PC-3 (cell line): ENCODE results near the gene GNG11.

Source experiments
- CTCF ChIP-seq: fragments of 300-600 bp; sonication (generic); conservative IDR thresholded peaks from 2 replicates; pipeline ENCODE4 v1.5.1; 2017; ENCODE audit warnings: antibody characterized with exemption, low read depth, mild to moderate bottlenecking, low read length
- EZH2 ChIP-seq: fragments of 300-600 bp; sonication (generic); IDR thresholded peaks from one replicate; pipeline ENCODE4 v1.6.1; 2017; ENCODE audit warnings: antibody characterized with exemption, mild to moderate bottlenecking, low read length; ENCODE audit not compliant: unreplicated experiment
- EZH2phosphoT487 ChIP-seq: fragments of 300-600 bp; sonication (generic); IDR thresholded peaks from 2 replicates; pipeline ENCODE4 v1.6.1; 2018; ENCODE audit warnings: mild to moderate bottlenecking, antibody characterized with exemption, low read length, borderline replicate concordance

DNA sequence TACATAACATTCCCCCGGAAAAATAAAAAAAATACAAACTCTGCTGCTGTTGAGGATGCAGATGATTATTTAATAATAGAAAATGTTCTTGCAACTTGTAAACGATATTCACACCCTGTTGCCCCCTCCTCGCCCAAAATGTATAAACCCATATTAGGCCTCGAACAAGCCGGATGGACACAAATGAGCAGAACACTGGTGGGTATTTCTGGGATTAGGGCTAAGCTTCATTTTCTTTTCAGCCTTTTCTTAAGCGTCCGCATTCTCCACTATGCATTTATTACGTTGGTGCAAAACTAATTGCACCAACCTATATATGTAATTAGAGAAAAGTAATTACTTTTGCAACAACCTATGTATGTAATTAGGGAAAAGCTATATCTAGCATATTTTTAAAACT lies 349 bp upstream of the GNG11 start:
- TF ChIP-seq EZH2 (no peak), CTCF (no peak), EZH2phosphoT487 (no peak)
